Measurements from ENCODE around the gene OSBPL10.

Gene OSBPL10

DNA sequence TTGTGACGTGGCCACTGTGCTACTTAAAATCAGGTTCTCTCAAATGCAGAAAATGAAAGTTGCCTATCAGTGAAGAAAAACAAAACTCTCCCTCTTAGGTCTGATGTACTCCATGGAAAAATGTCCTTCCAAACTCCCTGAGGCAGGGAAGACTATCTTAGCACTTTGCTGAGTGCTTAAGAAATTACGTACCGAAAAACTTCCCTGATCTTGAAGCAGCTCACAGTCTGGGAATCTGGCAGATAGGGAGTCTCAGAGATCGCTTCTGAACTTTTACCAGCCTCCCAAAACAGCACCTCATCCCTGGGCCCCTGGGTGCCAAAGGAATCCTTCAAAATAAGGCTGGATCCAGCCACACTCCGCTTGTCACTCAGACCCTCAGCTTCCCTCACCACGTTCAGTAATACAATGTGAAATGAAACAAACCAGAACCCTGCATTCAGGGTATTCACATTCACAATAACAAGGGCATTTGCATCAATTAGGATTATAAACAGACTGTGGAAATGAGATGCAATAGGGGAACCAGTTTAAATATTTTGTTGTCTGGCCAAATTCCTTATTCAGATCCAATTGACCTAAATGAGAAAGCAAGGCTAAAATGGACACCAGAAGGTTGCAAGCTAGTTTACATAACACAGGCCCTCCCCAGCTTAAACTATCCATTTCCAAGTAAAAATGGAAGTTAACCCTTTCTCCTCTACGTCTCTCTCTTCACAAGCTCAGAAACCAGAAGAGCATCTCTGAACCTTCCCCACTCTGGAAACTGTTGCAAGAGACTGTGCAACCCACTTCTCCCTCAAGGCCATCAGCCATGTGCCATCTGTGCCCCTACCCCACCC is 20.9 kb downstream of the OSBPL10 start:
- in situ Hi-C loops (cut with HindIII; ENCODE audit: low sequenced_read_pairs) = no loop called here

DNA sequence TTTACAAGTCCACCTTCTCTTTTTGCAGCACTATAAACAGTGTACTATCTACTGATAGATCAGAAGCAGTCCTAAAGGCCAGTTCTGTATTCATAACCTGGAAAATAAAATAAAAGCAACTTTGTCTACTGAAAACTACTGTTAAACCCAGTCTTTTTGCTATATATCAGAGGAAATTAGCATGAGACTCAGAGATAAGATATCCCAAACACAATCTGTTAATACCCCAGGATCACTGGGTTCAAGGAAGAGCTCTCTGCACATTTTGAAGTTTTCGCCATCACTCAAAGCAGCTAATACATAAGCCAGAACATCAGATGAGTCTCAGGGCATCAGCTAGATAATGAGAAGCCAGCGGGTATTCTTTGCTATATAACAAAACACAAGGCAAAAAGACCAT is 21.8 kb downstream of the OSBPL10 start:
- in situ Hi-C loops (cut with HindIII; ENCODE audit: low sequenced_read_pairs) = no loop called here

DNA sequence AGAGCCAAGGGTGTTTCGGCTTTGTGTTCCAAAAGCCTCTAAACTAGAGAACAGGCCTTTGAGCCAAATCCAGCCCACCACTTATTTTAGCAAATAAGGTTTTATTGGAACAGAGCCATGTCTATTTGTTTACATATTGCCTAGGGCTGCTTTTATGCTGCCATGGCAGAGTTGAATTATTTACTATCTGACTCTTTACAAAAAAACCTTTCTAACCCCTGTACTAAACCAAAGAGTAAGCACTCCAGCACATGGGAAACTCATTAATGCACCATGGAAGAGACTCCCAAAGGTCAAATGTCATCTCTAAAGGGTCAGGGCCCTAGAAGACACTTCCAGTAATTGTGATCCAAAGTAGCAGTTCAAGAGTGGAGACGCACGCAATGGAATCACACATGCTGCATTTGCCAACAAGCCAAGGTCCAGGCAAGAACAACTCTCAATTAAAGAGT is 22.3 kb downstream of the OSBPL10 start:
- in situ Hi-C loops (cut with HindIII; ENCODE audit: low sequenced_read_pairs) = no loop called here

DNA sequence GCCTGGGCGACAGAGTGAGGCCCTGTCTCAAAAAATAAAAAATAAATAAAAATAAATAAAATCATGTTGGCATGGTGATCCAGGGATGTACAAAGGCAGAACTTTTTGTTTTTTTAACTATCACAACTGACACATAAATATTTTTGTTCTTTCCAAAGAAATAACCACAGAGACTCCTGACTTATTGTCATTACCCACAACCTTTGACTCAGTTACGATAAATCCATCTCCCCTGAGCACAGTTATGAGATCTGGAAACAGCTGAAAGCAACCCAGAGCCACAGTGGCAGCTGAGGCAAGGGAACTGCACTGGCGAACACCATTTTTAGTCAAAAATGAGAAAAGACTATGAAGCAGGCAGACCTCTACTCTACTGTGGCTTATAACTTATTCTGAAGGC is 24.0 kb downstream of the OSBPL10 start:
- in situ Hi-C loops (cut with HindIII; ENCODE audit: low sequenced_read_pairs) = no loop called here

DNA sequence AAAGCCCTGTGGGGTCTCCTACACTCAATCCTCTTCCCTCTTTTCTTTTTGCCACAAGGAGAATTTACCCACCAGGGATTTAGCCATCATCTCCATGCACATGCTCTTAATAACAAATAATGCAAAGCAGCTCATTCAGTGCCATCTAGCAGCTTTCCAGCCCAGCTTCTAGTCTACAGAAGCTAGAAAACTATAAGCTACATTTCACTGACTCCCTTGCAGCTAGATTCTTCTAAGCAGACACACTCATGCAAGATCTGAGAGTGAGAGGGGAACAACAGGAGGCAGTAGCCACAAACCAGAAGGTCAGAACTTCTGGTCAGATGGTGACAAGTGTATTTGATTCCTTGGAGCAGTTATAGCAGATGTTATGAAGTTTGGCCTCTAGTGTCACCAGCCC is 25.5 kb downstream of the OSBPL10 start:
- in situ Hi-C loops (cut with HindIII; ENCODE audit: low sequenced_read_pairs) = no loop called here

DNA sequence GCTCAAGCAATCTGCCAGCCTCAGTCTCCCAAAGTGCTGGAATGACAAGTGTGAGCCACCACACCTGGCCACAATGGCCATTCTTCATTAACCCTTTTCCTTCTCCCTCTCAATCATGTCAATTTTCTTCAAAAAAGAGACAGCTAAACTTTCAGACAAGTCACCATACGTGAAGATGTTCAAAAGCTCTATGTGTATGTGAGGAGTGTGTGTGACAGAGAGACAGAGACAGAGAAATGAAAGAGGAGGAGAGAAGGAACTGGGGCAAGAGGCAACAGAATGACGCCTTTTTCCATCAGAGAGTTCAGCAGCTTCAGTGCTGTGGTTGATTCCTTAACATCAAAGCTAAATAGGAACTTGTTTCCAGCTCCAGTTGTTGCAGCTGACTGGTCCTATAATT is 27.4 kb downstream of the OSBPL10 start:
- in situ Hi-C loops (cut with HindIII; ENCODE audit: low sequenced_read_pairs) = no loop called here

DNA sequence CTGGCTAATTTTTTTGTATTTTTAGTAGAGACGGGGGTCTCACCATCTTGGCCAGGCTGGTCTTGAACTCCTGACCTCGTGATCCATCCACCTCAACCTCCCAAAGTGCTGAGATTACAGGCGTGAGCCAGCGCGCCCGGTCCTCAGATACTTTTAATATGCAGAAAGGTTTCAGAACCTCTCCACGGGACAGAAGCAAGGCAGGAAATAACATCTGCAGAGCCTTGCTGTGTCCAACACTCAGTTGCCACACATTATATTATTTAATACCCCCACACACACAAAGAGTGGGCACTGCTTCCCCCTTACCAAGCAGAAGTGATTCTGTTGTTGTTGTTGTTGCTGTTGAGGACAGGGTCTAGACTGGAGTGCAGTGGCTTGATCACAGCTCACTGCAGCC is 28.0 kb downstream of the OSBPL10 start:
- in situ Hi-C loops (cut with HindIII; ENCODE audit: low sequenced_read_pairs) = no loop called here

DNA sequence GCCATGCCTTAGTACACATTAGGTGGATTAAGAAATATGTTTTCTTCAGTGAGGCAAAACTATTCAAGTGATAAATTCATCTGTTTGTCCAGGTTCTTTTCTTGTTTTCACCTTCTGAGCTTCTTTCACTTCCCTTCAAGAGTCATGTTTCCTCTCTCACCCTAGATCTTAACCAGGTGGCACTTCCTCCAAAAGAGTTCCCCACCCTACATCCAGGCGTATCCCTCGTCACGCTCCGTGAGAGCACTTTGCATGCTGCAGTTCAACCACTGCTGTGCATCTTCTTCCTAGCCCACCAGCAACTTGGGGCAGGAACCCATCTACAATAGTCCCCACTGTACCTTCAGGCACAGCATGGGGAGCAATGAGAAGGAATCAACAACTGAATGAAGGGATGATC is 28.9 kb downstream of the OSBPL10 start:
- in situ Hi-C loops (cut with HindIII; ENCODE audit: low sequenced_read_pairs) = no loop called here

DNA sequence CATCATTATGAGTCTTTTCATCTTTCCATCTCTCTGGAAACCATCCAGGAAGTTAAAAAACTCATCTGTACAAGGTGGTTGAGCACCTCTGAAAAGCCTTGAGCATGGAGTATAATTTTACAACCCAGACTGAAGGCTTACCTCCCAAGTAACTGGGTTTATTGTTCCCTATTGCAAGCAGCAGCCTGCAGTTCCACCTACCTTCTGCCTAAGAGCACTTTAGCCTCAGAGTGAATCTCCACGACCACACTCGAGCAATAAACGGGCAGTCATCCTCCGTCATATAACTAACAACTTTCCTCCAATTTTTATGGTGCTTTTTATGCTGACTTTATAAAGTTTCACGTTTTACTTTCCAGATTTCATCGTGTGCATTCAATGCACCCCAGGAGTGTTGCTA is 32.8 kb downstream of the OSBPL10 start:
- in situ Hi-C loops (cut with HindIII; ENCODE audit: low sequenced_read_pairs) = no loop called here

DNA sequence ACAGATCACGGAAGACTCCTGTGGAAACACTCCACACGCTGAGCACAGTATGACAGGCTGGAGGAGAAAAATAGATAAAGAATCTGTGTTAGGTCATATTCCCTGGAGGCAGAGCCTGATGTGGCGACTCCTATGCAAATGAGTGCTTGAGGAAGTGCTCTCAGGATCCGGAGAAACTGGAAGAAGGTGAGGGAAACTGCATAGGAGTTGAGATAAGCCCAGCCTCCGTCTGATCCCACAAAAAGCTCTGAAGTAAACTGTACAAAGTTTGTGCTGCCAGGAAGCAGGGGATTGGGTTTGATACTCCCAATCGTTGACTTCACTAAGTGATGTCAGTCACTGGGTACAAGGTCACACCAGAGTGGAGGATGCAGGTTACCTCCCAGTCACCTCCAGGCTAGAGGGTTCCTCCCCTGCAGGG is 33.4 kb downstream of the OSBPL10 start:
- in situ Hi-C loops (cut with HindIII; ENCODE audit: low sequenced_read_pairs) = no loop called here

DNA sequence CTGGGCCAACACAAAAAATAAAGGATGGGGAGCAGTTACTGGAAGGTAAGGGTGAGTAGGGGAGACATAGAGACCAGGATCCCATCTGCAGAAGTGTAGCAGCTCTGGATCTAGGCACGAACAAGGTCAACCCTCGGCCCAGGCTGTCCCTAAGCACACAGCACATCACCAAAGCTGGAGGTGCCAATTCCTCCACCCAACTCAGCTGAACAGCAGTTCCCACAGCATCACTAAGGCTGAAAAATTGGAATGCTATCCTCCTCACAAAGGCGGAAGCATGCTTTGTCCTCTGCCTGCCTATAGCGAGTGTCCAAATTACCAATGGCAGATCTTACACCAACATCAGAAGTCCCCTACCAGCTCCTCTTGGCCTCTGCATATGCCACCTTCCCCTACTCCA is 33.9 kb downstream of the OSBPL10 start:
- in situ Hi-C loops (cut with HindIII; ENCODE audit: low sequenced_read_pairs) = no loop called here

DNA sequence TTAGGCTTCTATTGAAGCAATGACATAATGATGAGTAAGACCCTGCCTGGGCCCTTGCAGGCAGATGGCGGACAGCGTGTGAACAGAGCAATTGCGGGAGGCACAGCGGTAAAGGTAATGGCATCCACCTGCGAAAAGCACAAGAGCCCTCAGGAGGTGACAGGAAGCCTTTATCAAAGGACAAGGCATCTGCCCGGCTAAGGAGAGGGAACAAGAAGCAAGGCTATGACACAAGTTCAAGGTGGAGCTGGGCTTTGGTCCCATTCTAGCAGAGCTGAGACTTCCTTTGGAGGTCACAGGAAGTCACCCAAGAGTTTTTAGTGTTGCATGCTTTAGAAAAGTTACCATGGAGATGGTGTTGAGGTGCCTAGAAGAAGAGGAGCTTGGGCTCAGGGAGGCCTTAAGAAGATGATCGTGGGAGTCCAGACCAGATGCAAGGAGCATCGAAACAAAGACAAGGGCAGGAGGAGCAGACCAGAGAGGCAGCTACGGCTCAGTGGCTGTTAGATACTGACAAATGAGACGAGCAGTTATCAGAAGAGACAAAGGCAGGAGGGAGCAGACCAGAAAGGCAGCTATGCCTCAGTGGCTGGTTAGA is 34.5 kb downstream of the OSBPL10 start:
- in situ Hi-C loops (cut with HindIII; ENCODE audit: low sequenced_read_pairs) = no loop called here

DNA sequence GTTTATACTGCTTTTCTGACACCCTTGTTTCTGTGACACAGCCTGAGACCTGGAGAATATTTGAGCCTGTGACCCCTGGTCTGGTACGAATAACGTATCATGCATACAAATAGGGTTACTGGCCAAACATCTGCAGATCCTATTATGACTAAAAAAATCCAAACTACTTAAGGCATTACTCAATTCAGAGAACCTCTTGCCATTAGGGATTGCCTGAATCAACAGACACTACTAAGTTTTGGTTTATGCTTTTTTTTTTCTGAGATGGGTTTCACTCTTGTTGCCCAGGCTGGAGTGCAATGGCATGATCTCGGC is 35.4 kb downstream of the OSBPL10 start:
- in situ Hi-C loops (cut with HindIII; ENCODE audit: low sequenced_read_pairs) = no loop called here

DNA sequence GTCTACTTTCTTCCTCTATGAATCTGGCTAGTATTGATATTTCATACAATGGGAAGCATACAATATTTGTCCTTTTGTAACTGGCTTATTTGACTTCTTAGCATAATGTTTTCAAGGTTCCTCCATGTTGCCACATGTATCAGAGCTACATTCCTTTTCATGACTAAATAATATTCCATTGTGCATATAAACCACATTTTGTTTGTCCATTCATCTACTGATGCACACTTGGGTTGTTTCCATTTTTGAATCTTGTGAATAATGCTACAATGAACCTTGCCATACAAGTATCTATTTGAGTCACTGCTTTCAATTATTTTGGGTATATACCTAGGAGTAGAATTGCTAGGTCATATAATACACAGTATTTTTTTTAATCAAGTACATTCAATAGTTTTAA is 38.0 kb downstream of the OSBPL10 start:
- in situ Hi-C loops (cut with HindIII; ENCODE audit: low sequenced_read_pairs) = no loop called here

DNA sequence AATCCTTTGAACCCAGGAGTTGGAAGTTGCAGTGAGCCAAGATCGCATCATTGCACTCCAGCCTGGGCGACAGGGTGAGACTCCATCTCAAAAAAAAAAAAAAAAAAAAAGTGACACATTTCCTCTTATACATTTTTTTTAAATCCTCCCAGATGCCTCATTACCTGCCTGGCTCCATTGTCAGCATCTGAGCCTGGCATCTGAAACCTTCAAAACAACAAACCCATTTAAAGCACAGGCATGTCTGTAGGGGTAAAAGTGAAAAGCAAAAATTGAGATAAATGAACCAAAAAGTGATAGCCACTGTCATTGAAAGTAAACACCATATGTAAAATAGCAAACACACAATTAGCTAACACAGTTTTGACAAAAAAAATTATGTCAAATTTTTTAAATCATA is 38.6 kb downstream of the OSBPL10 start:
- in situ Hi-C loops (cut with HindIII; ENCODE audit: low sequenced_read_pairs) = no loop called here

DNA sequence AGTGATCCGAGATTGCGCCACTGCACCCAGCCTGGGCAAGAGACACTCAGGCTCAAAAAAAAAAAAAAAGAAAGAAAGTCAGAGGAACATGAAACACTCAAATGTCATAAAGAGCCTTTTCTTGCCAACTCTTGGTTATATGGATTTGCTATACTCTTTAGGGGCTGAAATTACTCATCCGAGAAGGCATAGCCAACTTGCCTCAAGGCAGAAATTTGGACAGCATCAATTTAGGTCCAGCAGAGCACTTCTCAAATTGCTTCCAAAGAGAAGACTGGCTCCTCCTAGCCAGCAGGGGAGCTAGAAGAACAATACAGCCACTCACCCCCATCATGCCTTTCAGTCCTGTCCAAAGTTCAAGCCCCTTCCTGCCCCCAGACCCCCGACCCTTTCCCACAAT is 43.8 kb downstream of the OSBPL10 start:
- in situ Hi-C loops (cut with HindIII; ENCODE audit: low sequenced_read_pairs) = no loop called here

DNA sequence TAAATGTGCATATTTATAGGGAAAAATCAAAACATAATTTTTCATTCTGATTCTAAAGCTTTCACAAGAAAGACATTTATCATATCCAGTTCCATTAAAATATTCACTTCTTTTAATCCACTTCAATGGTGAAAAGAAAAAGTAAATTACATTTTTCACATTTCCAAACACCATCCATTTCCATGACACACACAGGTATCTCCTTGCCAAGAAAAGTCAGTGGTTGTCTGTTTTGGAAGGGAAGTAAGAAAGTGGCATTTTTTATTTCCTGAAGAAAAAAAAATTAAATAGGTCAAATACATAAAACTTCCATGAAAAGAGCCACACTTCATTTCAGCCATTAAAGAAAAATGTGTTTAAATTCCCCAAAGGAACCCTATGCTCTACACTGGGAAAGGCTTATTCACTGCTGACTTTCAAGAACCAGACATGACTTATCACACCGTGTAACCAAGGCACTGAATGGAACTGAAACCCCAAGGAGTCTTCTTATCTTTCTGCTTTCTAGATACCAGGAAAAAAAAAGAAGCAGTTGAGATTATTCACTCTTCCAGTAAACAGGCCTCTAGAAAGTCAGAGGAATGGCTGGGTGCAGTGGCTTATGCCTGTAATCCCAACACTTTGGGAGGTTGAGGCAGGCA is 44.5 kb downstream of the OSBPL10 start:
- in situ Hi-C loops (cut with HindIII; ENCODE audit: low sequenced_read_pairs) = no loop called here

DNA sequence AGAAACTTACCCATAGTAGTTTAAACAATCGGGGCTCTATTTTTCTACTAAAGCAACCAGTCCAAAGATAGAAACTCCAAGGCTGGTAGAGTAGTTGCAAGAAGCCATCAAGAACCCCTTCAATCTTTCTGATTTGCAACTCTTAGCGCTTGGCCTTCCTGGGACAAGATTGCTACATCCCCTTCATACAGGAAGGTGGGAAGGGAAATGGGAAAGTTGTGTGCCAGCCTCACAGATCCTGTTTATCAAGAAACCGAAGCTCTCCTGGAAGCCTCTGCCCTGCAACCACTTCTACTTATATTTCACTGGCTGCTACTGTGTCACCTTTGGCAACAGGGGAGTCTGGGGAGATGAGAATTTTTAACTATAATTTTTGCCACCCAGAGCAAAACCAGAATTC is 46.2 kb downstream of the OSBPL10 start:
- in situ Hi-C loops (cut with HindIII; ENCODE audit: low sequenced_read_pairs) = no loop called here

DNA sequence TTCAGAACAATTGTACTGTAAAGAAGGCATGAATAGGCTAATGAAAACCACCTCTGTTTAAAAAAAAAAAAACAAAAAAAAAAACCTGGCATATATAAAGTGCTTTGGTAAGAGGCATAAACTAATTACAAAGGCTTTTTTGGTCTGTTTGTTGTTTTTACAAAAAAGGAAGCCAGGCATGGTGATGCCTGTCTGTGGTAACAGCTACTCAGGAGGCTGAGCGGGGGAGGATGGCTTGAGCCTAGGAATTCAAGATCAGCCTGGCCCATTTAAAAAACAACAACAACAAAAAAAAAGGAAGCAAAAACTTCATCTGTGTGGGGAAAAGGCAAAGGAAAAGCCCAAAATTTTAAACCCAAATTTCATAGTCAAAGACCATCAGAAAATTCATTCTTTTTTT is 47.0 kb downstream of the OSBPL10 start:
- in situ Hi-C loops (cut with HindIII; ENCODE audit: low sequenced_read_pairs) = no loop called here

DNA sequence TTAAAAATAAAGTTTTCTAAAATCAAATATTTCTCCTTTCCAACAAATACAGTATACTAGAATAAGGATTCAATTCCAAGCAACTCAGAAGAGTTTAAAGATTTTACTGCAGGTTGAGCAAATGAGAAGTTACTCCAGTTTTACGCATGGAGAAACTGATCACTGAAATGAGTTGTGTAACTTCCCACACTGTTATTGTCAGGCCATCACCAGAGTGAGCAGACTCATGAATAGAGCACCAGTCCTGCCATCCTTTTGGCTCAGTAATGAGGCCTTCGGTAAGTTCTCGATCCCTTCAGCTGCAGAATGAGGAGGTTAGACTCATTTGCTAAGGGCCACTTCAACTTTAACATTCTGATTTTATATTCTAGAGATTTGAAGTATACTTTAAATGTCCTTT is 48.1 kb downstream of the OSBPL10 start:
- in situ Hi-C loops (cut with HindIII; ENCODE audit: low sequenced_read_pairs) = no loop called here

DNA sequence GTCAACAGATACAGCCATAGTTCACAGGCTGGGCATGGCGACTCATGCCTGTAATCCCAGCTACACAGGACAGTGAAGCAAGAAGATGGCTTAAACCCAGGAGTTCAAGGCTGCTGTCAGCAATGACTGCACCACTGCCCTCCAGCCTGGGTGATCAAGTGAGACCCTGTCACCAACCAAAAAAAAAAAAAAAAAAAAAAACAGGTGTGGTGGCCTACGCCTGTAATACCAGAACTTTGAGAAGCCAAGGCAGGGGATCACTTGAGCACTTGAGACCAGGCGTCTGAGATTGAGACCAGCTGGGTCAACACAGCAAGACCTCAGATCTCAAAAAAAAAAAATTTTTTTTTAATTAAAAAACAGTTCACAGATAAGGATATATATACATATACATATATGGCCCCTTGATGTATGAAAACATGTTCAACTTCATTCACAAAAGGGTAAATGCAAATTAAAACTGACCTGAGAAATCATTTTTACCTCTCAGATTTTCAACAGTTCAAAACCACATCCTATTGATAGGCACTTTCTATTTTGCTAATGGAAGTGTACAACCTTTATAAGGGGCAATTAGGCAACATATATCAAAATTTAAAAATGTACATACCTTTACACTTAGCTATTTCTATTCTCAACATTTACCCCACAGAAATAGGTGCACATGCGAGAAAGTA is 51.1 kb downstream of the OSBPL10 start:
- in situ Hi-C loops (cut with HindIII; ENCODE audit: low sequenced_read_pairs) = no loop called here

DNA sequence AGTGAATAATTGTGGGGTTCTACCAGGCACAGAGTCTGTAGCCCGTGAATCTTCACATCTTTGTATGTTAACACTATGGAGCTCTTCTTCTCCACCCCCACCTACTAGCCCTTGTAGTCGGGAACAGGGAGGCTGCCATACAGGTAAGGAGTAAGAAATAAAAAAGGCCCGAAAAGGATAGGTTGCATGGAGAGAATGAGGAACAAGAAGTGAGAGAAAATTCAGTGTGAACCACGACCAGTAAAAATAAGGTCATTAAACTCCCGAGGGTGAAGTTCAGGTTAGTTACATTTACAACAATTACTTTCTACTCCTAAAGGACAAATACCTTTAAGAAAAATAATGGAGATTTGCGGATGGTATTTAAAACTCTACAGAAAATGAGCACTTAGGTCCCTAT is 53.3 kb downstream of the OSBPL10 start:
- in situ Hi-C loops (cut with HindIII; ENCODE audit: low sequenced_read_pairs) = no loop called here
